HG02642 (cell line): ENCODE measurements around the gene ATF6B.
"Not testable (repeated sequence)": the region's sequence is repeated elsewhere in the genome, so short reads cannot be mapped to it uniquely, and the experiment has no call there.

Experiments used
- ATAC-seq: cut with Tn5 transposase; IDR thresholded peaks from one replicate; pipeline ENCODE4 v1.9.1; 2021; ENCODE audit warnings: mild to moderate bottlenecking; ENCODE audit not compliant: unreplicated experiment, poor library complexity

ATF6B gene

DNA sequence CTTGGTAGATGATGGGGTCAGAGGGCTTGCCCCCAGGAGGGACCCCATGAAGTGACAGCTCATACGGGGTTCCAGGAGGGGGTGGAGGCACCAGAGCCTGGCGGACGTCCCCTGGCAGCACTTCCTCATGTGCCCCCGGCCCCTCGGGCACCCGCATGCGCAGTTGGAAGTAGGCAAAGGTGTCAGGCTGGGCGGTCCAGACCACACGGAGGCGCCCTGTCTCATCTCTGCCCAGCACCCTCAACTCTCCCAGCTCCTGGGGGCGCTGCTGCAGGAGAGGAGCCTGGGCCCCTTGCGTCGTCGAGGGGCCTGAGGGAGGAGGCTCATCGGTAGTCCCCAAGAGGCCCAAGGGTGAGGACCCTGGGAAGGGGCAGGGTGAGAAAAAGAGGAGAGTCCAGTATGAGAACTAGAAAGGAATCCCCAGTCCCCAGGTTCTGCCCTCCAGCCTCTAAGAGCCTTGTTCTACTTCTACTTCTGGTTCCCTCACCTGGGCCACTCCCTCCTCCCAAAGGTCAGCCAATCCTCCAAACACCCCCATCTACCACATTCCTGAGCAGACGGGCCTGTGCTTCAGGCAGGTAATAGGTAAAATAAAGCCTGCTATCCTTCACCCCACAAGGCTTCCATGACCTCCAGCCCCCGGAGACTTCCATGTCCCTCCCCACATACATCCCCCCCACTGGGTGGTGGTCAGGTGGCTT is 42.1 kb downstream of the ATF6B start:
- ATAC-seq, result no peak

DNA sequence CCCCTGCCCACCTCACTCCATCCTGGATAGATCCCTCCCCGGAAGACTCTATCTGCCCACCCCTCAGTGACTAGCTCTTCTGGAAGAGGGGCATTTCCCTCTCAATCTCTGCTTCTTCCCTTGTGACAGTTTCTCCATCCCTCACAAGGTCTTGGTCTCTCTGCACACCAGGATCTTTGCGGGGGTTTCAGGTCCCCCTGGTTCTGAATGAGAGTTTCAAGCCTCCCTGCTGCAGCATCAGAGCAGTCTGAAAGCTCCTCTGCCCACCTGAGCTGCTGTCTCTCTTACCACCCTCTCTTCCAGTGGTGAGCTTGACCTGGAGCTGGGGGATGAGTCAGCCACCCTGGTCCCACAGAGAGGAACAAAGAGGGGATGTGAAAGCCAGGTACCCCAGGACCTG is 43.3 kb downstream of the ATF6B start:
- ATAC-seq, result no peak

DNA sequence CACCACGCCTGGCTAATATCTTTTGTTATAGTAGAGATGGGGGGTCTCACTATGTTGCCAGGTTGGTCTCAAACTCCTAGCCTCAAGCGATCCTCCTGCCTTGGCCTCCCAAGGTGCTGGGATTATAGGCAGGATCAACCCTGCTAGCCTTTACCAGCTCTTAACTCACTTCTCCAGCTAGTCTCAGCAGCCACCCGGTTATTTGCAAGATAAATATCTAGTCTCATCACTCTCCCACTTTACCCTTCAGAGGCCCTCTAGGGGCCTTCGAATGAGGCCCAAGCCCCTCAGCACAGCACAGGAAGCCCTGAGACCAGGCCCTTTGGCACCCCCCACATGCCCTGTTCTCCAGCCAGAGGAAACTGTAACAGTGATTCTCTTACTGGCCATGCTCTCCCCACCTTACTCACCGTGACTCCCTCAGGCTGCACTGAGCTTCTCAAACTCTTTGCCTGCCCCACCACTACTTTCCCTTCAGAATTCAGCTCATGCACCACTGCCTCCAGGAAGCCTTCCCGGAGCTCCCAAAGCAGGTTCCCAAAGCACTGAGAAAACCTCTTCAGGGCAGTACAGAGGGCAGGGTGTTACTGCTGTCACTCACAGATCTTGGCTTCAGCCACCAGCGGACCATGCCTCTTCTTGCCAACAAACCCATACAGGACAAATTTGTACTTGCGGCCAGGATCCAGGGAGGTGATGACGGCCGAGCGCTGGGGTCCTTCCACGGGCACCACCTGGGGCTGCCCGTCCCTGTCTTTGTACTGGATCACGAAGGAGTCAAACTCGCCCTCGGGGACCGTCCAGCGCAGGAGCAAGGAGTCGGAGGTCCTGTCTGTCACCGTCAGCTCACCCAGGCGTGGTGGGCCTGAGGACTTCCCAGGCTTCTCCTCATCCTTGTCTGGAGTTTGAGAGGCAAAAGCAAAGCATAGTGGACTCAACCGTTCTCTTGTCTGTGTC is 44.0 kb downstream of the ATF6B start:
- no peak for ATAC-seq

DNA sequence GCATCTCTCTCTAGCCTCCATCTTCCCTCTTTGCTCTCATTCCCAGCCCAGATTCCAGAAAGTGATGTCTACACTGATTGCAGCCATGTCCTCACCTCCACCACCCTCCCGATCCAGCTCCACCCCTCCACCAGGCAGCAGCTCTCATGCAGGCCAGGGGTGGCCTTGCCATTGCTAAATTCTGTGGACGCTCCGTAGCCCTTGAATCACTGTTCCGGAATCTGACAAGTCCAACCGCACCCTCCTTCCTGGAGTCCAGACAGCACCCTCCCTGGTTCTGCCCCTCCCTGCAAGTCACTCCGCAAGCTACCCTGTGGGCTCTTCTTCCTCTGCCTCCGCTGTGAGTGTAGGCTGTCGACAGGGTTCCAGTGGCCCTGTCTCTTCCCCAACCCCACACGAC is 45.1 kb downstream of the ATF6B start:
- ATAC-seq, result no peak

DNA sequence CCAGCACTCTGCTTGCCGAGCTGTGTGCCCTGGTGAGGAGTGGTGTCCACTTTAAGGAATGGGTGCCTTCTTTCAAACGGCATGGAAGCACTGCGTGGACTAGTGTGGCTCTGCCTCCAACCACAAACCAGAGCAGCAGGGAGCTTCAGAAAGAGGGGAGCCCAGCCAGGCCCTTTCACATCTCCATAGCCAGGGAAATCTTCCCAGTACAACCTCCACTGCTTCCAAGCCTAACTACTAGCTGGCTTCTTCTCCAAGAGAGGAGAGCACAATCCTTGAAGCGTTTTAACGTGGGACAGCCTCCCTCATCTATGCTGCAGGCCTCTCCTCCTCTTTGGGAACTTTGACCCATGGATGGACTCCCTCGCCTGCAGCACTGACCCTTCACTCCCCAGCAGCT is 45.6 kb downstream of the ATF6B start:
- ATAC-seq, result no peak

DNA sequence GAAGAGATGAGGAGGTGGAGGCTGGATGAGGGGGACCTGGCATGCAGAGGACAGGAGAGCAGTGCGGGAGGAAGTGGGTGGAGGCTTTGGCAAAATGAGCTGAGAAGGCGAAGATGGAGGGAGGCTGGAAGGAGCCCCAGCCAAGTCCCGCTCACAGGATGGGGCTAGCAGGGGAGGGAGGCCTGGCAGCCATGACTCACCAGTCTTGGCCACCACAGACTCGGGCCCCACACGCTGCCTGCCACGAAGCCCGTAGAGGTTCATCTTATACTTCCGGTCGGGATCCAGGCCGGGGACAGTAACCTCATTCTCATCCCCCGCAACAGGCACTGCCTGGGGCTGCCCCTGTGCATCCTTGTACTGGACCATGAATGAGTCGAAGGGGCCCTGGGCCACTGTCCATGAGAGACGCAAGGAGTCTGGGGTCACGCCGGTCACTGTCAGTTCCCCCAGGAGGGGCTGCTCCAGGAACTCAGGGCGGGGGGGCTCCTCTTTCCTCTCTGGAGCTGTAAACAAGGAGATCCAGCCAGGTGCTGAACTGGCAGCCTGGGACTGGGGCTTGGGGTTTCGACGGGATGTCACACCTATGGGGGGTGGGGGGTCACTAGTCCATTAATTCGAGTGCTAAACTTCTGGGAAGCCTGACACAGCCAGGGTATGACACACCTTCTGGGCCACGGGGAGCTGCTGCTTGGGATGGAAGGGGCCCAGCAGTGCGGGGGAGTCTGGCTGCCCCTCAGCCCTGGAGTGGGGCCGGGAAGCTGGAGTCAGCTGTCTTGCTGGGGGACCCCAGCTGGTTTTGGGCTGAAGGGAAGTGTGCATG is 46.7 kb downstream of the ATF6B start:
- no peak for ATAC-seq

DNA sequence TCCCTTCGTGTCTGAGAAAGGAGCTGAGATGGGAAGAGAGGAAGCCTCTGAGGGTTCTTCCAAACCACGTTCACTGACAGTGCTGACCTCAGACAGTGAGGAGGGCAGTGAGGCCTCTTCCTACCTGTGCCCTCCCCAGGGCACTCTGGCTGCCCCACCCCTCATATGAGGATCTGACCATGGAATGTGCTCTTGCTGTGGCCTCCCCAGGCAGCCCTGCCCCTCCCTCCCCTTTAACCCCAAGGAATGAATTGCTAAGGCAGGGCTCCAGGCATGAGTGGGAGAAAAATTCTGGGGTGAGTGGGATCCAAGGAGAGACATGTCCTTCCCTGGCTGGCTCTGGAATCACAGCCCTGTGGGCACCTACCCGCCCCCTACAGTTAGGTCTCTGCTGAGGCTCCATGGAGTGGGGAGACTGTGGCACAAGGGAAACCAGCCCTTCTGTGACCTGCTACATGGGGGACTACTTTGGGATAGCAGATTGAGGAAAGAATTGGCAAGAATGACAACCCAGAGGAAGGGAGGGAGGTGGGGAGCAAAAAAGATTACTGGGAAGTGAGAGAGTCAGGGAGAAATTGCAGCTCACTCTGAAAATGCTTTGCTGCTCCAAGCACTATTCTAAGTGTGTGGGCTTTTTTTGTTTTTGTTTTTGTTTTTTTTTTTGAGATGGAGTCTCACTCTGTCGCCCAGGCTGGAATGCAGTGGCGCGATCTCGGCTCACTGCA is 48.3 kb downstream of the ATF6B start:
- ATAC-seq, result no peak

DNA sequence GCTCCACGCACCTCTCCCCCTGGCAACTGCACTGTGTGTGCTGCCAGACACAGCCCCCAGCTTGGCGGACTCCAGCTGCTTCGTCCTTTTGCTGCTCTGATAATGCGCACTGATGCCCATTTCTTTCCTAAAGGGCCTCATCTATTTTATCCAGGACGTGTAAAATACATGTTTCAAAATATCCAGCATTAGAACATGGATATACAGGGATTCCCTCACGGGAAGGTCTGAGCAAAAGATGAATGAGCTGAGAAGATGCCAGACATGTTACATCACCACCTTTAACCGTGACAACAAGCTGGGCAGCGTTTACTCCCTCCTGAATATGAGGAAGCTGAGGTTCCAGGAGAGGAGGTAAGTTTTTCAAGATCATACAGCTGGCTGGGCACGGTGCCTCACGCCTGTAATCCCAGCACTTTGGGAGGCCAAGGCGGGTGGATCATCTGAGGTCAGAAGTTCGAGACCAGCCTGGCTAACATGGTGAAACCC is 51.7 kb downstream of the ATF6B start:
- ATAC-seq, result no peak

DNA sequence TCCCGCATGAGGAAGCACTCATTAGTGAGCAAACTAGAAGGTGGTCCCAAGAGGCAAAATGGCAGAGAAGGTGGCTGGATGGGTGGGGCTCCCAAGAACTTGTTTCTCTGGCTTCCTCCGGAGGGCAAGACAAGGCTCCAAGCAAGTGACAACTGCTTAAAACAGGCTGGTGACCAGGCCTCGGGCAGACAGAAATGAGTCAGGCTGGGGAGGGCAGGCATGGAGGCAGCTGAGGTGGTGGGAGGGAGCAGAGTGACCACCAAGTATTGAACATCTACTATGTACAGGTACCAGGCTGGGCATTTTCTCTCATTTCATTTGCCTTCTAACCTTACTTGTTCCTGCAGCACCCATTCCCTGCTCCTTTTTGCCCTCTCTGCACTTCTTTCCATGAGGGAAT is 52.3 kb downstream of the ATF6B start:
- no peak for ATAC-seq

DNA sequence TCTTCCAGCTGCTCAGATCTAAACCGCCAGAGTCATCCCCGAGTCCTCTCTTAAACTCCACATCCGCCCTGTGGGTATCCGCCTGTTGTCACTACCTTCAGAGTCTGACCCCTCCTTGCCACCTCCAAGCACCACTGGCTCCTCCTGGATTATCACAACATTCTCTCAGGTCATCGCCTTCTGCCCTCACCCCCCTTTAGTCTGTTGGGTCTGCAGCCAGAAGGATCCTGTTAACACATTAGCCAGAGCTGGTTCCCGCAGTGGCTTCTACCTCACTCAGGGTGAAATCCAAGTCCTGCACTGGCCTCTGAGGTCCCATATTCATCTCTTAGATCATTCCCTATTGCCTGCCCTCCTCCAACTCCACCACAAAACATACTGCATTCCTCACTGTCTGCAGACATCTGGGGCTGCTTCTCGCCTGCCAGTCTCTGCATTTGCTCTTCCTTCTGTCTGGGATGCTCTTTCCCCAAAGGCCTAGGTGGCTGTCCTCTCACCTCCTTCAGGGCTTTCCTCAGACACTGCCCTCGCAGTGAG is 53.0 kb downstream of the ATF6B start:
- no peak for ATAC-seq

DNA sequence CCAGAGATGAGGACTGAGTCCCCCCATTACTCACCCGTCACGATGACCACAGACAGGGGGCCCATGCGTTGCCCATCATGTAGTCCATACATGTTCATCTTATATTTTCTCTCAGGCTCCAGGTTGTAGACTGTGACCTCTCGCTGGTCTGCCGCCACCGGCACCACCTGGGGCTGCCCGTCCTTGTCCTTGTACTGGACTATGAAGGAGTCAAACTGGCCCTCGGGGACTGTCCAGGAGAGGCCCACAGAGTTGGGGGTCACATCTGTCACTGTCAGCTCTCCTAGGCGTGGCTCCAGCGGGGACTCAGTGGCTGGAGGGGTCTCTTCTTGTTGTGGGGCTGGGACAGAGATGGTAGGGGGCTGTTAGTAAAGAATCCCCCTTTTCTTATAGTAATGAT is 54.4 kb downstream of the ATF6B start:
- no peak for ATAC-seq

DNA sequence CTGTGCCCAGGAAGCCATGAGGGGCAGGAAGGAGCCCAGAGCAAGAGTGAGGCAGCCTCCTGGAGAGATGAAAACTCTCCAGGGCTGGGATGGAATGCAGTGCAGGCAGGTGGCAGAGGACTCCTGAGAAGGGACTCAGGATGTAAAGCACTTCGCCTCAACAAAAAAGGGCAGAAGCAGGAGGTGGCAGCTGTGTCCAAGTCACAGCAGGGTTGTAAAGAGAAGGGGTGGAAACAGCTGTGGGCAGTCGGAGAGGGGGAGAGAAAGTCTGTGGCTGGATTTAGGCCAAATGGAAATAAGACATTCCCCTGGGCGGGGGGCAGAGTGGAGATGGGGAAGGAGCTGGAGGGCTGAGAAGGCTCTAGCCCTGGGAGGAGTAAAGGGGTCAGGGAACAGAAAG is 54.9 kb downstream of the ATF6B start:
- ATAC-seq, result no peak

DNA sequence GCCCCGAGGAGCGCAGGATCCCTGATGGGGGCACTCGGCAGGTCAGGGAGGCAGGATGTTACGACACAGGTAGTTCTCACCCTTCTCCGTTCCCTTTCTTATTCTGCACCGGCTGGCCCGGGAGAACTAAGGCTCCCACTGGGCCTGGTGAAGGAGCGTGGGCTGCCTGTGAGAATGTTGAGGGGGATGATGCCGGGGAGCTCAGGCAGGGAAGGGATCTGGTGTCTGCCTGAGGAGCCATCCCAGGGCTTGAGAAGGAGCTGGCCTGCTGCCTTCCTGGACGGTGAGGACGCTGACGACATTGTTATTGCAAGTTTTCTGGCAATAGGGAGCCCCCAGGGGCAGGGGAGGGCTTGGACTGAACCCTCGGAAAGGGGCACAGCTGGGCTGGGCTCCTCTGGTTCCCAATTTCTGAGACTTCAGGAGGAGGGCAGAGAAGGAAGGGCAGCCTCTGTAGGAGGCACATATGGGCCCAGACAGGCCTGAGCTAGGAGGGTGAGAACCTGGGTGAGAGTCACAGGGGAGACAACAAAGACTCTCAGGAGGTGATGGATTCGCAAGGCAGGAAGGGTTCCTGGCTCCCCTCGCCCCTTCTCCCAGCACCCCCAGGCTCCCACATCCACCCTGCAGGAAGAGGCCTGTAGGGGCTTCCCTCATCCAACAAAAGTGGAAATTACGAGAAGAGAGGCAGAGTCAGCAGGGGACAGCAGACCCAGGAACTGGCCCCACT is 57.1 kb downstream of the ATF6B start:
- ATAC-seq, result no peak

DNA sequence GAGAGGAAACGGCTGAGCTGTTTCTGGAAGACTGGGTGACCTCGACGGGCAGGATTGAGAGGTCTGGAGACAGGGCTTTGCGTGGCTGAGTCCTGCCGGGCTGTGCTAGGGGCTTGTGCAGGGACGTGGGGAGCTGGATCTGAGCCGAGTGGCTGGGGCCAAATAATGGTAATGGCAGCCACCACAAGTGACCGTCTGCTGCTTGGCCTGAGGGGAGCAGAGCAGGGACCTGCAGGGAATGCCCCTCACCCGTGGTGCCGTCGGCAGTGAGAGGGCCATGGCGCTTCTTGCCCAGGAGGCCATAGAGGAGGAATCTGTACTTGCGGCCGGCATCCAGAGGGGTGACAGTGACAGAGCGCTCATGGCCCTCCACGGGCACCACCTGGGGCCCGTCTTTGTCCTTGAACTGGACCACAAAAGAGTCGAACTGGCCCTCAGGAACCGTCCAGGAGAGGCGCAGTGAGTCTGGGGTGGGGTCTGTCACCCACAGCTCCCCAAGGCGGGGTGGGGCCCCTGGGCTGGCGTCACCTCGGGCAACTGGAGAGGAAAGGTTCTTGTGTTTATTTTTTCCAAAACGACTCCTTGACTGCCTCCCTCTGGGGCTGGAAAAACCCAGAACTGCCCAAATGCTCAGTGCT is 58.0 kb downstream of the ATF6B start:
- no peak for ATAC-seq

DNA sequence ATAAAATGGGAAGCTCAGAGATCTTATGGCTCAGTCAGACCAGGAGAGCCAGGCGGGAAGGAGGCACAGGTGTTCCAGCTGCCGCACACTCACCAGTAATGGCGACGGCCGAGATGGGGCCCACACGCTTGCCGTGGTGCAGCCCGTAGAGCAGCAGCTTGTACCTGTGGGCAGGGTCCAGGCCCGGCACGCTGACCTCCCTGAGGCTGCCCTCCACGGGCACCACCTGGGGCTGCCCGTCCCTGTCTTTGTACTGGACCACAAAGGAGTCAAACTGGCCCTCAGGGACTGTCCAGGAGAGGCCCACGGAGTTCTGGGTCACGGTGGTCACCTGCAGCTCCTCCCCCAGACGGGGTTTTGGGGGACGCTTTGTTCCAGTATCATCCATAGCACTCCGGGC is 58.6 kb downstream of the ATF6B start:
- ATAC-seq, result no peak

DNA sequence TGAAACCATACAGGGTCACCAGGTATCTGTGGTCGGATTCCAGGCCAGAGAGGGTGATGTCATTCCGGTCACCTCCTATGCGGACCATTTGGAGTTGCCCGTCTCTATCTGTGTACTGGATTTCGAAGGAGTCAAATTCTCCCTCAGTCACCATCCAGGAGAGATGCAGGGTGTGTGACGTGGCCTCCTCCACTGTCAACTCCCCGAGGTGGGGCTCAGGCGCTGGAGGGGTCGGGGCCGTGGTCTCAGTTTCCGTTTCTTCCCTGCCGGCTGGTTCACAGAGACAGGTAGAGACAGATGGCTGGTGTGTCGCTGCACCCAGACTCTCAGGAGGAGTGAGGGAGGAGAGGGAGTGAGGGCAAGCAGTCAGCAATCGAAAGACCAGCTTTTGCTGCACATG is 59.2 kb downstream of the ATF6B start:
- ATAC-seq, result no peak

DNA sequence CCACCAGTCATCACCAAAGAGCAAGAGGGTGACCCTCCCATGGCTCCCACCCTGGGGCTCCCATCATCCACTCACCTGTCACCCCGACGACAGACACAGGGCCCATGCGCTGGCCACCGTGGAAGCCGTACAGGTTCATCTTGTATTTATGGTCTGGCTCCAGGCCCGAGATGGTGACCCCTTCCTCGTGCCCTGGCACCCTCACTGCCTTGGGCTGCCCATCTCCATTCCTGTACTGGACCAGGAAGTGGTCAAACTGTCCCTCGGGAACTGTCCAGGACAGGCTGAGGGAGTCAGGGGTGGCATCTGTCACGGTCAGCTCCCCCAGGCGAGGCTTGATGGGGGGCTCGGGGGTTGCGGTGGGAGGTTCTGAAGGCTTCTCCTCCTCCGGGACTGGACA is 59.7 kb downstream of the ATF6B start:
- ATAC-seq, result not testable (repeated sequence)

DNA sequence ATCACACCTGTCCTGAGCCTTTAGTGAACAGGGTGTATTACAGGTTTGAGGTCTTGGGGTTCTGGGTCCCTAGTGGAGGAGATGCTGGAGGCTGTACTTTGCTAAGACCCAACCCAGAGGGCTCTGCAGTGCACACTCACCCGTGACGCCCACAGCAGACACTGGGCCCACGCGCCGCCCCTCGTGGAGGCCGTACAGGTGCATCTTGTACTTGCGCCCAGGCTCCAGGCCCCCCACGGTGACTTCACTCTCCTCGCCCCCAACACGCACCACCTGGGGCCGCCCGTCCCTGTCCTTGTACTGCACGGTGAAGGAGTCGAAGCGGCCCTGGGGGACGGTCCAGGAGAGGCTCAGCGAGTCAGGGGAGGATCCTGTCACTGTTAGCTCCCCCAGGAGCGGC is 60.5 kb downstream of the ATF6B start:
- not testable (repeated sequence) for ATAC-seq
